HG03025 (cell line): ENCODE measurements around the gene HPCAL1.
"Not testable (repeated sequence)": the region's sequence is repeated elsewhere in the genome, so short reads cannot be mapped to it uniquely, and the experiment has no call there.

ENCODE experiments used
- ATAC-seq: cut with Tn5 transposase; IDR thresholded peaks from one replicate; pipeline ENCODE4 v1.9.1; 2021; ENCODE audit warnings: mild to moderate bottlenecking, moderate library complexity; ENCODE audit not compliant: unreplicated experiment, low FRiP score

The HPCAL1 gene

GRCh38 chr2:10449486-10449831 is 146.8 kb downstream of the HPCAL1 start:
- ATAC-seq = no peak

GRCh38 chr2:10449838-10450691 is 147.4 kb downstream of the HPCAL1 start:
- ATAC-seq = no peak

GRCh38 chr2:10451819-10452218 is 149.1 kb downstream of the HPCAL1 start:
- ATAC-seq = no peak

- no peak for ATAC-seq
Observed at GRCh38 chr2:10452312-10452711, 149.6 kb downstream of the HPCAL1 start.

GRCh38 chr2:10452956-10453904 is 150.5 kb downstream of the HPCAL1 start:
- no peak for ATAC-seq

- ATAC-seq = no peak
Observed at GRCh38 chr2:10453905-10454298, 151.2 kb downstream of the HPCAL1 start.

- no peak for ATAC-seq
Observed at GRCh38 chr2:10454505-10454904, 151.8 kb downstream of the HPCAL1 start.

- ATAC-seq = not testable (repeated sequence)
Observed at GRCh38 chr2:10457195-10457594, 154.5 kb downstream of the HPCAL1 start.

- no peak for ATAC-seq
Observed at GRCh38 chr2:10457846-10458598, 155.3 kb downstream of the HPCAL1 start.

GRCh38 chr2:10460366-10460796 is 157.7 kb downstream of the HPCAL1 start:
- ATAC-seq = no peak

- no peak for ATAC-seq
Observed at GRCh38 chr2:10462178-10463083, 159.7 kb downstream of the HPCAL1 start.

- ATAC-seq = no peak
Observed at GRCh38 chr2:10465910-10466309, 163.2 kb downstream of the HPCAL1 start.

- no peak for ATAC-seq
Observed at GRCh38 chr2:10466801-10467200, 164.1 kb downstream of the HPCAL1 start.

GRCh38 chr2:10467401-10467800 is 164.7 kb downstream of the HPCAL1 start:
- ATAC-seq = no peak

- no peak for ATAC-seq
Observed at GRCh38 chr2:10469301-10469700, 166.6 kb downstream of the HPCAL1 start.

GRCh38 chr2:10469955-10470608 is 167.4 kb downstream of the HPCAL1 start:
- ATAC-seq = no peak

- no peak for ATAC-seq
Observed at GRCh38 chr2:10471046-10471571, 168.4 kb downstream of the HPCAL1 start.

- ATAC-seq = no peak
Observed at GRCh38 chr2:10471955-10472354, 169.3 kb downstream of the HPCAL1 start.
